Prostate gland (tissue), 2 donors: ENCODE data around the gene FRYL. TPM values are rescaled to one million over a fixed set of nuclear protein-coding genes. Genes with fewer than 3 reads are reported as not detected.
"Not testable (repeated sequence)": the region's sequence is repeated elsewhere in the genome, so short reads cannot be mapped to it uniquely, and the experiment has no call there.

Source experiments
- DNase-seq: peaks from one replicate; pipeline ENCODE4 v3.0.0-alpha.2; 2019; ENCODE audit warnings: low spot score
- H3K27ac ChIP-seq, 2 donors: fragments of 200-600 bp; sonication (generic); 2 replicates each; pipeline ENCODE4 v1.5.1; 2017 to 2019
- H3K27me3 ChIP-seq: fragments of 200-600 bp; sonication (generic); replicated peaks from 2 replicates; pipeline ENCODE4 v1.5.1; 2019; ENCODE audit not compliant: insufficient read depth
- H3K36me3 ChIP-seq, 2 donors: fragments of 200-600 bp; sonication (generic); 1 replicate in 1 of 2; 2 replicates in 1 of 2; pipeline versions ENCODE4 v1.5.1 to v1.8.1; 2017 to 2019
- H3K4me1 ChIP-seq: fragments of 200-600 bp; sonication (generic); replicated peaks from 2 replicates; pipeline ENCODE4 v1.5.1; 2019
- H3K4me3 ChIP-seq, 2 donors: fragments of 200-600 bp; sonication (generic); 2 replicates each; pipeline ENCODE4 v1.5.1; 2017 to 2019
- H3K9me3 ChIP-seq: fragments of 200-600 bp; sonication (generic); 2 replicates; pipeline ENCODE4 v1.5.1; 2017
- CTCF ChIP-seq, 4 experiments: fragments of 200-600 bp in 2 of 4; fragments of 450-650 bp in 2 of 4; sonication (generic) in 2 of 4; IDR thresholded peaks; 1 replicate in 3 of 4; 2 replicates in 1 of 4; pipeline ENCODE4 v1.5.1; 2016 to 2019; ENCODE audit warnings: antibody characterized with exemption in 4 of 4, mild to moderate bottlenecking in 2 of 4, moderate library complexity in 2 of 4
- POLR2A ChIP-seq: fragments of 450-650 bp; IDR thresholded peaks from one replicate; pipeline ENCODE4 v1.6.1; 2016; ENCODE audit warnings: antibody characterized with exemption, mild to moderate bottlenecking
- POLR2AphosphoS5 ChIP-seq: sonication (generic); formaldehyde crosslinking; IDR thresholded peaks from one replicate; pipeline ENCODE4 v1.6.1; 2017; ENCODE audit warnings: antibody characterized with exemption
- WGBS: methylation state at CpG from one replicate; pipeline ENCODE4 v1.1.5; 2018; 5-methylcytosine and 5-hydroxymethylcytosine counted together
- intact Hi-C: fragments of 100-400 bp; cut with DNase I; formaldehyde crosslinking; loops from one replicate; pipeline ENCODE4 v1.14.2; 2022
- total RNA-seq, 2 donors: library from RNA; depleted of rRNA; stranded (reverse); fragments of >200 nt; gene quantifications; one replicate each; pipeline ENCODE4 v1.1.0, GENCODE V29; 2016

The FRYL gene
- total RNA-seq, 2 donors from 2014 or later: 40.0 to 47.6 TPM

DNA sequence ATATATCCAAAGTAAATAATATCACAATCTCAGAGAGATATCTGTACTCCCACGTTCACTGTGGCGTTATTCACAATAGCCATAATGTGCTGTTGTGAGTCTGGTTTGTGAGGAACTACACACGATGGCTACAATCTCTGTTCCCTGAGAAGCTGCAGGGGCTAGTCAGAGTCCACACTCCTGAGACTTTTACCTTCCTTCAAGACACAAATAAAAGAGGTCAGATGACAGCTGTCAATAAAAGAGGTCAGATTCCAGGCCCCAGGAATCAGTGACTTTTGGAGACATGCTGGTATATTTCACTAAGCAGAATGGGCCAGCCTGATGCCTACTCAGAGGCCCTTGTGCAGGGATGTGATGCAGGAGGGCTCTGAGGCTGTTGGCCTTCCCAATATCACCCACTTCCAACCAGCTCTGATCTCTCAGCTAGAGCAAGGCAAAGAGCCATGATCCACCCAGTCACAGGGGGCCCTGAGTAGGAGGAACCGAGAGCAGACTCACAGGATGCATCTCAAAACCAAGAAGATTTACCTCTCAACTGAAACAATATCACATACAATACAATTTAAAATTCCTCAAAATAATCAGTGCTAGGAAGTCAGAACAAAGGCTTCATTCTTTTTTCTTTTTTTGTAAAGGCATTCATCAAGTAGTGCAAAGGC lies 13.8 kb downstream of the FRYL start:
- WGBS: 77% methylated on average over 4 of the region's 4 CpGs
- Histone ChIP-seq H3K9me3 (no peaks in the 10 kb centered on the region), H3K27ac (no peak overlapping the region), H3K4me3 (no peak overlapping the region), H3K4me1 (no peaks in the 10 kb centered on the region), H3K36me3 (no peaks in the 10 kb centered on the region), H3K27me3 (no peaks in the 10 kb centered on the region)
- intact Hi-C loops: no loop called here
- no peak for DNase-seq
- TF ChIP-seq POLR2AphosphoS5 (no peak), CTCF (IDR thresholded peaks at IDR 0.05) (no peak), POLR2A (no peak)

DNA sequence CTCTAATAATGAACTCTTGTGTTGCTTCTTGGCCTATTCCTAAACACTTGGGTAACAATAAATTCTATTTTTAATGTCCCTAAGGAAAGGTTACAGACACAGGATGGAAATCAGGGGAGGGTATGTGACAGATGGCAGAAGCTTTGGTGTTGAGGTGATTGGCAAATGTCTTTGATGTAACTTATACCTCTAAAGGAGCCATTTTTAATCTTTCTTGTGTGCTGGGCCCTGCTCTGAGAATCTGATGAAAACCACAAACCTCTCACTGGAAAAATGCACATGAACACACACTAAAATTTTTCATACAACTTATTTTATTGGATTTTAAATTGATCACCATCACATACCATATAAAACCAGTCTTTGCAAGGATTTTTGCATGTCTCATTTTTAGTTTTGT lies 17.7 kb downstream of the FRYL start:
- Histone ChIP-seq H3K27me3 (no peaks in the 10 kb centered on the region), H3K36me3 (no peaks in the 10 kb centered on the region), H3K9me3 (no peaks in the 10 kb centered on the region), H3K27ac (no peak overlapping the region), H3K4me1 (no peaks in the 10 kb centered on the region), H3K4me3 (no peak overlapping the region)
- no peak for TF ChIP-seq POLR2A
- TF ChIP-seq POLR2AphosphoS5: no peak
- no peak for TF ChIP-seq CTCF (IDR thresholded peaks at IDR 0.05)
- intact Hi-C loops: no loop called here
- no peak for DNase-seq

- no peak overlapping the region for H3K27ac ChIP-seq
- no peak for DNase-seq
- intact Hi-C loops: no loop called here
- TF ChIP-seq POLR2AphosphoS5 (no peak), CTCF (IDR thresholded peaks at IDR 0.05) (no peak), POLR2A (no peak)
- no peak overlapping the region for H3K4me3 ChIP-seq
- H3K9me3 ChIP-seq: no peaks in the 10 kb centered on the region
- H3K27me3 ChIP-seq: no peaks in the 10 kb centered on the region
- H3K36me3 ChIP-seq: no peaks in the 10 kb centered on the region
- WGBS: 82% methylated on average over 3 of the region's 3 CpGs
- H3K4me1 ChIP-seq: no peaks in the 10 kb centered on the region
Measured at GRCh38 chr4:48761286-48761685, 18.8 kb downstream of the FRYL start.

GRCh38 chr4:48758703-48759102 lies 21.4 kb downstream of the FRYL start:
- H3K4me3 ChIP-seq, H3K9me3 ChIP-seq, intact Hi-C loops, H3K27me3 ChIP-seq, H3K27ac ChIP-seq, H3K36me3 ChIP-seq, DNase-seq, H3K4me1 ChIP-seq: not testable (repeated sequence)
- 97% methylated on average over 5 of the region's 5 CpGs for WGBS

DNA sequence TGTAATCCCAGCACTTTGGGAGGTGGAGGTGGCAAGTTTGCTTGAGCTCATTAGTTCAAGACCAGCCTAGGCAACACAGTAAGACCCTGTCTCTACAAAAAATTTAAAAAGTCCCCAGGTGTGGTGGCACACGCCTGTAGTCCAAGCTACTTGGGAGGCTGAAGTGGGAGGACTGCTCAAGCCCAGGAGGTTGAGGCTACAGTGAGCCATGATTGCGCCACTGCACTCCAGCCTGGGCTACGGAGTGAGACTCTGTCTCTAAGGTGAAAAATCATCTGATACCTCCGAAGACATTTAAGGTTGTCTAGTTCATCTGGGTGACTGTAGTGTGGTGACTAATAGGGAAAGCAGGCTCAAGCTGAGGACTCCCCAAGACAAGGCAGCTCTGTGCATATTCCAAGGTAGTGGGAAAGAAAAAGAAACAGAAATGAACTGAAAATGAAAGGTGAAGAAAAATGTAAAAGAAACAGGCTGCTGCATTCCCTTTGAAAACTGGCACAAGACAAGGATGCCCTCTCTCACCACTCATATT lies 23.3 kb downstream of the FRYL start:
- DNase-seq: no peak
- TF ChIP-seq POLR2A (no peak), POLR2AphosphoS5 (no peak), CTCF (IDR thresholded peaks at IDR 0.05) (no peak)
- Histone ChIP-seq H3K4me1 (peaks cover 5% of the 10 kb centered on the region), H3K27ac (no peak overlapping the region), H3K4me3 (no peak overlapping the region), H3K36me3 (no peaks in the 10 kb centered on the region), H3K27me3 (no peaks in the 10 kb centered on the region), H3K9me3 (no peaks in the 10 kb centered on the region)
- intact Hi-C loops: no loop called here
- 99% methylated on average over 4 of the region's 4 CpGs for WGBS
